HepG2 (cell line): ENCODE results near the gene P3H3. TPM values are rescaled to one million over a fixed set of nuclear protein-coding genes. Genes with fewer than 3 reads are reported as not detected.

Experiments used
- ARID2 ChIP-seq: sonication (generic); formaldehyde crosslinking; IDR thresholded peaks from 2 replicates; pipeline ENCODE4 v1.8.1; 2022; ENCODE audit warnings: mild to moderate bottlenecking, missing genetic modification reagents, borderline replicate concordance
- IKZF1 ChIP-seq: fragments of 450-650 bp; IDR thresholded peaks from 2 replicates; pipeline ENCODE4 v1.7.1; 2016
- ISX ChIP-seq: sonication (generic); formaldehyde crosslinking; conservative IDR thresholded peaks from 2 replicates; pipeline ENCODE4 v1.5.0; 2020; ENCODE audit warnings: missing genetic modification reagents
- MTF2 ChIP-seq: sonication (generic); formaldehyde crosslinking; IDR thresholded peaks from 2 replicates; pipeline ENCODE4 v1.5.0; 2020; ENCODE audit warnings: missing genetic modification reagents, borderline replicate concordance
- NR2F6 ChIP-seq, 2 experiments: IDR thresholded peaks; 2 replicates each; pipeline ENCODE4 v1.6.1; 2016; ENCODE audit warnings: antibody characterized with exemption in 1 of 2, mild to moderate bottlenecking in 1 of 2
- SAP130 ChIP-seq: IDR thresholded peaks from 2 replicates; pipeline ENCODE4 v1.6.1; 2016; ENCODE audit warnings: low read depth
- SMAD9 ChIP-seq: sonication (generic); formaldehyde crosslinking; IDR thresholded peaks from 2 replicates; pipeline ENCODE4 v1.5.1; 2020; ENCODE audit warnings: mild to moderate bottlenecking, missing genetic modification reagents
- ZFYVE20 ChIP-seq: sonication (generic); formaldehyde crosslinking; IDR thresholded peaks from 2 replicates; pipeline ENCODE4 v1.8.0; 2023; ENCODE audit warnings: low read depth, mild to moderate bottlenecking, moderate library complexity, missing genetic modification reagents, borderline replicate concordance
- ZNF10 ChIP-seq: sonication (generic); formaldehyde crosslinking; IDR thresholded peaks from 2 replicates; pipeline ENCODE4 v1.4.0; 2020; ENCODE audit warnings: mild to moderate bottlenecking, low read depth, missing genetic modification reagents, borderline replicate concordance
- ZNF101 ChIP-seq: sonication (generic); formaldehyde crosslinking; IDR thresholded peaks from 2 replicates; pipeline ENCODE4 v1.4.0; 2020; ENCODE audit warnings: mild to moderate bottlenecking, low read depth, missing genetic modification reagents, borderline replicate concordance
- ZNF253 ChIP-seq: sonication (generic); formaldehyde crosslinking; IDR thresholded peaks from 2 replicates; pipeline ENCODE4 v1.8.0; 2022; ENCODE audit warnings: mild to moderate bottlenecking, missing genetic modification reagents, borderline replicate concordance
- ZNF563 ChIP-seq: sonication (generic); formaldehyde crosslinking; IDR thresholded peaks from 2 replicates; pipeline ENCODE4 v1.8.0; 2022; ENCODE audit warnings: mild to moderate bottlenecking, moderate library complexity, missing genetic modification reagents
- ZNF616 ChIP-seq: sonication (generic); formaldehyde crosslinking; IDR thresholded peaks from 2 replicates; pipeline ENCODE4 v1.5.0; 2020; ENCODE audit warnings: low read depth, mild to moderate bottlenecking, missing genetic modification reagents
- ZNF720 ChIP-seq: sonication (generic); formaldehyde crosslinking; IDR thresholded peaks from 2 replicates; pipeline ENCODE4 v1.4.0; 2020; ENCODE audit warnings: missing genetic modification reagents
- ZNF841 ChIP-seq: sonication (generic); formaldehyde crosslinking; IDR thresholded peaks from 2 replicates; pipeline ENCODE4 v1.8.1; 2023; ENCODE audit warnings: missing genetic modification reagents, borderline replicate concordance
- polyA plus RNA-seq, 8 experiments: library from polyadenylated mRNA; depleted of rRNA in 3 of 8; stranded (reverse) in 7 of 8; unstranded in 1 of 8; fragments of >200 nt; fragmentation: Illumina TruSeq in 4 of 8; extraction: Trizol in 4 of 8; gene quantifications; 2 replicates each; pipeline versions ENCODE4 v1.2.1 to v1.2.3, GENCODE V29; 2011 to 2016; ENCODE audit warnings: low read depth in 4 of 8, missing spikeins in 1 of 8, mixed read lengths in 1 of 8; ENCODE audit not compliant: insufficient read depth in 1 of 8
- total RNA-seq, 5 experiments: library from RNA; depleted of rRNA; stranded (reverse); fragments of >200 nt; fragmentation: Illumina TruSeq; extraction: Trizol; gene quantifications; 2 replicates each; pipeline ENCODE4 v1.2.3, GENCODE V29; 2016; ENCODE audit warnings: low read depth in 1 of 5
- TF ChIP-seq, protein P1 (sequence below): sonication (generic); formaldehyde crosslinking; IDR thresholded peaks from 2 replicates; pipeline ENCODE4 v1.5.0; 2020; ENCODE audit warnings: missing genetic modification reagents
- TF ChIP-seq, protein P2 (sequence below): sonication (generic); formaldehyde crosslinking; IDR thresholded peaks from 2 replicates; pipeline ENCODE4 v1.9.0; 2022; ENCODE audit warnings: low read depth, missing genetic modification reagents
- TF ChIP-seq, protein P3 (sequence below): sonication (generic); formaldehyde crosslinking; IDR thresholded peaks from 2 replicates; pipeline ENCODE4 v1.5.1; 2020; ENCODE audit warnings: mild to moderate bottlenecking, missing genetic modification reagents
- TF ChIP-seq, protein P4 (sequence below): conservative IDR thresholded peaks from 2 replicates; pipeline ENCODE4 v1.6.1; 2018; ENCODE audit warnings: missing genetic modification reagents
- TF ChIP-seq, protein P5 (sequence below): sonication (generic); formaldehyde crosslinking; IDR thresholded peaks from 2 replicates; pipeline ENCODE4 v1.4.0; 2020; ENCODE audit warnings: missing genetic modification reagents

The P3H3 gene
- total and polyA plus RNA-seq, 2 of the 13 experiments (the other 11 are each of a cell fraction or from before 2014, with no cell fraction given): 20.1 to 20.5 TPM

DNA sequence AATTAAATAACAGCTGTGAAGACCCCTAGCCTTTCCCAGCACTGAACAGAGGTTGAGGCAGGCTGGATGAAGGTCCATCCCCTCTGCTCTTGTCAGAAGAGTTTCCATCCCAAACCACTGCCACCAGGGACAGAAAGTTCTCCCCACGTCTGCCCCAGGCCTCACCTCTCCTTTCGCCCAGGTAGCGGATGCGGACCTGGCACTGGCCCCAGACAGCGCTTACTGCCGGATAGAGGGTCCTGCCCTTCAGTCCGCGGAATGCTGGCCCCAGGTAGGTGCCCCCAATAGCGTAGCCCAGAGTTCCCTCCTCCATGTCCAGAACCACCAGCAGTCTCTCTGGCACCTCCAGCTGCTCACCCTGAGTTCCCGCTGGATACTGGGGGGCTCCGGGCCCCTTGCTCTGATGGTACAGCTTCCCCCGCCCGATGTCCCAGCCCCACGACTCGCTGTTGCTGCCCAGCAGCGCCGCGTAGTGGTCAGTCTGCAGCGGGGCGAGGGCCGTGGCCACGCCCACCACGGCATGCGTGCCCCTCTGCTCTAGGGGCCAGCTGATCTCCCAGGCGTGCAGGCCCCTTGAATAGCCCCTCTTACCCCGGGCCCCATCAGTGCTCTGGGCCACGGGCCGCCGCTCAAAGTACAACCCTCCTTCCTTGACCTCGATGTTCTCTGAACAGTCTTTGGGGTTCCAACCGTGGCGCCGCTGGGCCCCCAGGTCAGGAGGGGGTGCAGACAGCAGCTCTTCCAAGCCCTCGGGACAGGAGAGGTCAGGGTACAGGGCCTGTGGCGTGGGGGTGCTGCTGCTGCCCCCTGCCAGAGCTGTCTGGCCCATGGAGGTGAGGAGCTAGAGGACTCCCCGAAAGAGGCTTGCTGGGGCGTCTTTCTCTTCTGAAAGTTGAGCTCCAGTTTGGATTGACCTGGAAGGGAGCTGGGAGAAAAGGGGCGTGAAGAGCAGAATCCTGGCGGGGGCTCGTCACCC lies 44.2 kb downstream of the P3H3 start (continued):
- TF ChIP-seq, protein P1, sequence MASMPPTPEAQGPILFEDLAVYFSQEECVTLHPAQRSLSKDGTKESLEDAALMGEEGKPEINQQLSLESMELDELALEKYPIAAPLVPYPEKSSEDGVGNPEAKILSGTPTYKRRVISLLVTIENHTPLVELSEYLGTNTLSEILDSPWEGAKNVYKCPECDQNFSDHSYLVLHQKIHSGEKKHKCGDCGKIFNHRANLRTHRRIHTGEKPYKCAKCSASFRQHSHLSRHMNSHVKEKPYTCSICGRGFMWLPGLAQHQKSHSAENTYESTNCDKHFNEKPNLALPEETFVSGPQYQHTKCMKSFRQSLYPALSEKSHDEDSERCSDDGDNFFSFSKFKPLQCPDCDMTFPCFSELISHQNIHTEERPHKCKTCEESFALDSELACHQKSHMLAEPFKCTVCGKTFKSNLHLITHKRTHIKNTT: no peak
- TF ChIP-seq, protein P2, sequence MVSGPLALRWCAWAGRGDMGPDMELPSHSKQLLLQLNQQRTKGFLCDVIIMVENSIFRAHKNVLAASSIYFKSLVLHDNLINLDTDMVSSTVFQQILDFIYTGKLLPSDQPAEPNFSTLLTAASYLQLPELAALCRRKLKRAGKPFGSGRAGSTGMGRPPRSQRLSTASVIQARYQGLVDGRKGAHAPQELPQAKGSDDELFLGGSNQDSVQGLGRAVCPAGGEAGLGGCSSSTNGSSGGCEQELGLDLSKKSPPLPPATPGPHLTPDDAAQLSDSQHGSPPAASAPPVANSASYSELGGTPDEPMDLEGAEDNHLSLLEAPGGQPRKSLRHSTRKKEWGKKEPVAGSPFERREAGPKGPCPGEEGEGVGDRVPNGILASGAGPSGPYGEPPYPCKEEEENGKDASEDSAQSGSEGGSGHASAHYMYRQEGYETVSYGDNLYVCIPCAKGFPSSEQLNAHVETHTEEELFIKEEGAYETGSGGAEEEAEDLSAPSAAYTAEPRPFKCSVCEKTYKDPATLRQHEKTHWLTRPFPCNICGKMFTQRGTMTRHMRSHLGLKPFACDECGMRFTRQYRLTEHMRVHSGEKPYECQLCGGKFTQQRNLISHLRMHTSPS (CRISPR knock-in tag): no peak
- peak; percentile 82; the same call in 1 of the 2 replicates for TF ChIP-seq ZNF101
- TF ChIP-seq ARID2: no peak
- peak; percentile 92 for TF ChIP-seq SAP130 (CRISPR knock-in tag)
- TF ChIP-seq ISX (CRISPR knock-in tag): no peak
- no peak for TF ChIP-seq ZNF616 (CRISPR knock-in tag)
- TF ChIP-seq, protein P3, sequence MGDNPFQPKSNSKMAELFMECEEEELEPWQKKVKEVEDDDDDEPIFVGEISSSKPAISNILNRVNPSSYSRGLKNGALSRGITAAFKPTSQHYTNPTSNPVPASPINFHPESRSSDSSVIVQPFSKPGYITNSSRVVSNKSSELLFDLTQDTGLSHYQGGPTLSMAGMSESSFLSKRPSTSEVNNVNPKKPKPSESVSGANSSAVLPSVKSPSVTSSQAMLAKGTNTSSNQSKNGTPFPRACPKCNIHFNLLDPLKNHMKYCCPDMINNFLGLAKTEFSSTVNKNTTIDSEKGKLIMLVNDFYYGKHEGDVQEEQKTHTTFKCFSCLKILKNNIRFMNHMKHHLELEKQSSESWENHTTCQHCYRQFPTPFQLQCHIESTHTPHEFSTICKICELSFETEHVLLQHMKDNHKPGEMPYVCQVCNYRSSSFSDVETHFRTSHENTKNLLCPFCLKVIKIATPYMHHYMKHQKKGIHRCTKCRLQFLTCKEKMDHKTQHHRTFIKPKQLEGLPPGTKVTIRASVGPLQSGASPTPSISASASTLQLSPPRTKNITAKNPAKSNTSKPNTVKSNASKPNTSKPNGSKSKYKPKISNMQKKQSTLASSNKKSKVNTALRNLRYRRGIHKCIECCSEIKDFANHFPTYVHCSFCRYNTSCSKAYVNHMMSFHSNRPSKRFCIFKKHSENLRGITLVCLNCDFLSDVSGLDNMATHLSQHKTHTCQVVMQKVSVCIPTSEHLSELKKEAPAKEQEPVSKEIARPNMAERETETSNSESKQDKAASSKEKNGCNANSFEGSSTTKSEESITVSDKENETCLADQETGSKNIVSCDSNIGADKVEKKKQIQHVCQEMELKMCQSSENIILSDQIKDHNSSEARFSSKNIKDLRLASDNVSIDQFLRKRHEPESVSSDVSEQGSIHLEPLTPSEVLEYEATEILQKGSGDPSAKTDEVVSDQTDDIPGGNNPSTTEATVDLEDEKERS (CRISPR knock-in tag): no peak
- no peak for TF ChIP-seq ZFYVE20 (CRISPR knock-in tag)
- peak; percentile 76 for TF ChIP-seq ZNF563 (CRISPR knock-in tag)
- TF ChIP-seq IKZF1: no peak
- TF ChIP-seq SMAD9: no peak
- TF ChIP-seq ZNF253: no peak
- no peak for TF ChIP-seq MTF2 (CRISPR knock-in tag)
- TF ChIP-seq ZNF841 (CRISPR knock-in tag): 0 out of 2 replicates have a peak, but pooled peaks have one; percentile 49
- no peak for TF ChIP-seq ZNF720 (CRISPR knock-in tag)
- no peak for TF ChIP-seq ZNF10 (CRISPR knock-in tag)
- TF ChIP-seq, protein P4, sequence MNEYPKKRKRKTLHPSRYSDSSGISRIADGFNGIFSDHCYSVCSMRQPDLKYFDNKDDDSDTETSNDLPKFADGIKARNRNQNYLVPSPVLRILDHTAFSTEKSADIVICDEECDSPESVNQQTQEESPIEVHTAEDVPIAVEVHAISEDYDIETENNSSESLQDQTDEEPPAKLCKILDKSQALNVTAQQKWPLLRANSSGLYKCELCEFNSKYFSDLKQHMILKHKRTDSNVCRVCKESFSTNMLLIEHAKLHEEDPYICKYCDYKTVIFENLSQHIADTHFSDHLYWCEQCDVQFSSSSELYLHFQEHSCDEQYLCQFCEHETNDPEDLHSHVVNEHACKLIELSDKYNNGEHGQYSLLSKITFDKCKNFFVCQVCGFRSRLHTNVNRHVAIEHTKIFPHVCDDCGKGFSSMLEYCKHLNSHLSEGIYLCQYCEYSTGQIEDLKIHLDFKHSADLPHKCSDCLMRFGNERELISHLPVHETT (CRISPR knock-in tag): 0 out of 2 replicates have a peak, but pooled peaks have one; percentile 44
- TF ChIP-seq, protein P5, sequence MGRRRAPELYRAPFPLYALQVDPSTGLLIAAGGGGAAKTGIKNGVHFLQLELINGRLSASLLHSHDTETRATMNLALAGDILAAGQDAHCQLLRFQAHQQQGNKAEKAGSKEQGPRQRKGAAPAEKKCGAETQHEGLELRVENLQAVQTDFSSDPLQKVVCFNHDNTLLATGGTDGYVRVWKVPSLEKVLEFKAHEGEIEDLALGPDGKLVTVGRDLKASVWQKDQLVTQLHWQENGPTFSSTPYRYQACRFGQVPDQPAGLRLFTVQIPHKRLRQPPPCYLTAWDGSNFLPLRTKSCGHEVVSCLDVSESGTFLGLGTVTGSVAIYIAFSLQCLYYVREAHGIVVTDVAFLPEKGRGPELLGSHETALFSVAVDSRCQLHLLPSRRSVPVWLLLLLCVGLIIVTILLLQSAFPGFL (CRISPR knock-in tag): no peak
- TF ChIP-seq NR2F6 (IDR thresholded peaks at IDR 0.05): no peak
- peak; percentile 44 for TF ChIP-seq NR2F6 (CRISPR knock-in tag; IDR thresholded peaks at IDR 0.05)
